ENCODE measurements around the gene UBXN6. TPM values are rescaled to one million over a fixed set of nuclear protein-coding genes. Genes with fewer than 3 reads are reported as not detected.
A peak's percentile ranks its signal among the peaks of the same experiment; 100 is the strongest.

The UBXN6 gene
- total RNA-seq, 4 donors from 2014 or later: 72.2 to 314 (median 132) TPM

- Histone ChIP-seq H3K36me3 (peaks cover 0 to 3% (median 0%) of the 10 kb centered on the region in 4 donors), H3K27me3 (no peaks in the 10 kb centered on the region), H3K9me3 (no peaks in the 10 kb centered on the region), H3K27ac (peak overlapping the region; percentile 93 to 96 (median 94)), H3K4me1 (peaks cover 7 to 33% (median 22%) of the 10 kb centered on the region in 4 donors), H3K4me3 (peak overlapping the region; percentile 49 to 99 (median 97))
- DNase-seq: peak; percentile 98
- intact Hi-C loops (cut with DNase I; ENCODE audit: low total_unique reads): no loop called here
- in situ Hi-C loops (cut with MboI; ENCODE audit: low pct_ligation_motif_present in 1 of 4, low pct_unique_long_range_greater_than_20kb in 1 of 4, low sequenced_read_pairs in 3 of 4): no loop called here
- no peak for TF ChIP-seq CTCF (IDR thresholded peaks at IDR 0.05)
- no peak for TF ChIP-seq EP300 (IDR thresholded peaks at IDR 0.05; ENCODE audit: low read depth)
- peak; percentile 75 for TF ChIP-seq POLR2A (IDR thresholded peaks at IDR 0.05)
- TF ChIP-seq POLR2AphosphoS5 (IDR thresholded peaks at IDR 0.05): peak; percentile 69 to 82 (median 71)
- 1 to 2% methylated on average over 8 to 33 of the region's 33 CpGs for WGBS, 2 donors (ENCODE audit: low coverage in 1 of 2)
These were observed 14.0 kb upstream of the UBXN6 start for GRCh38 chr19:4471403-4472173.

- 86 to 100% methylated on average over 1 to 3 of the region's 3 CpGs for WGBS, 2 donors (ENCODE audit: low coverage in 1 of 2)
- H3K36me3 ChIP-seq: no peaks in the 10 kb centered on the region
These were observed 10.2 kb upstream of the UBXN6 start for GRCh38 chr19:4467835-4468234.

GRCh38 chr19:4464815-4465581 lies 7.4 kb upstream of the UBXN6 start:
- intact Hi-C loops (cut with DNase I; ENCODE audit: low total_unique reads): no loop called here
- H3K27me3 ChIP-seq: no peaks in the 10 kb centered on the region
- no peak for TF ChIP-seq EP300 (IDR thresholded peaks at IDR 0.05; ENCODE audit: low read depth)
- no peak for TF ChIP-seq POLR2AphosphoS5 (IDR thresholded peaks at IDR 0.05)
- no peak for TF ChIP-seq CTCF (IDR thresholded peaks at IDR 0.05)
- TF ChIP-seq POLR2A (IDR thresholded peaks at IDR 0.05): no peak

More at GRCh38 chr19:4467835-4468234, 10.2 kb upstream of the UBXN6 start:
- Histone ChIP-seq H3K27ac (no peak overlapping the region), H3K27me3 (no peaks in the 10 kb centered on the region), H3K9me3 (no peaks in the 10 kb centered on the region), H3K4me3 (no peak overlapping the region), H3K4me1 (peaks cover 0 to 12% (median 3%) of the 10 kb centered on the region in 4 donors)
- DNase-seq: no peak
- in situ Hi-C loops (cut with MboI; ENCODE audit: low pct_ligation_motif_present in 1 of 4, low pct_unique_long_range_greater_than_20kb in 1 of 4, low sequenced_read_pairs in 3 of 4) (no loop called here), intact Hi-C loops (cut with DNase I; ENCODE audit: low total_unique reads) (no loop called here)
- TF ChIP-seq CTCF (IDR thresholded peaks at IDR 0.05): no peak
- TF ChIP-seq POLR2A (IDR thresholded peaks at IDR 0.05): no peak
- no peak for TF ChIP-seq EP300 (IDR thresholded peaks at IDR 0.05; ENCODE audit: low read depth)
- no peak for TF ChIP-seq POLR2AphosphoS5 (IDR thresholded peaks at IDR 0.05)

More at GRCh38 chr19:4464815-4465581, 7.4 kb upstream of the UBXN6 start:
- in situ Hi-C loops (cut with MboI; ENCODE audit: low pct_ligation_motif_present in 1 of 4, low pct_unique_long_range_greater_than_20kb in 1 of 4, low sequenced_read_pairs in 3 of 4): no loop called here
- Histone ChIP-seq H3K4me1 (no peaks in the 10 kb centered on the region), H3K36me3 (no peaks in the 10 kb centered on the region), H3K27ac (no peak overlapping the region), H3K9me3 (no peaks in the 10 kb centered on the region), H3K4me3 (no peak overlapping the region)
- WGBS, 2 donors (ENCODE audit: low coverage in 1 of 2): 82% methylated on average over 7 to 8 of the region's 8 CpGs
- DNase-seq: no peak
